Endodermal cell (in vitro differentiated cells): ENCODE measurements around the gene RGS14. TPM values are rescaled to one million over a fixed set of nuclear protein-coding genes. Genes with fewer than 3 reads are reported as not detected.

Experiments
- DNase-seq: peaks from one replicate; pipeline ENCODE4 v3.0.0-alpha.2; 2017
- H3K27ac ChIP-seq: 2 replicates; pipeline ENCODE4 v1.5.1; 2013; ENCODE audit warnings: mild to moderate bottlenecking, low read depth, low read length, moderate library complexity
- H3K27me3 ChIP-seq: 2 replicates; pipeline ENCODE4 v1.6.1; 2013; ENCODE audit warnings: mild to moderate bottlenecking, low read length, moderate library complexity; ENCODE audit not compliant: insufficient read depth, control insufficient read depth, poor library complexity, severe bottlenecking
- H3K36me3 ChIP-seq: 2 replicates; pipeline ENCODE4 v1.7.0; 2013; ENCODE audit warnings: mild to moderate bottlenecking, low read length, moderate library complexity; ENCODE audit not compliant: control insufficient read depth, insufficient read depth
- H3K4me1 ChIP-seq: one replicate; pipeline ENCODE4 v1.7.0; 2013; ENCODE audit warnings: low read length; ENCODE audit not compliant: control insufficient read depth, insufficient read depth
- H3K4me3 ChIP-seq: 2 replicates; pipeline ENCODE4 v1.5.1; 2013; ENCODE audit warnings: mild to moderate bottlenecking, low read length, moderate library complexity
- H3K9ac ChIP-seq: 2 replicates; pipeline ENCODE4 v1.6.1; 2013; ENCODE audit warnings: mild to moderate bottlenecking, low read length, moderate library complexity; ENCODE audit not compliant: poor library complexity, severe bottlenecking; ENCODE audit errors: extremely low read depth
- H3K9me3 ChIP-seq: 2 replicates; pipeline ENCODE4 v1.6.1; 2013; ENCODE audit warnings: mild to moderate bottlenecking, low read length, moderate library complexity; ENCODE audit not compliant: control insufficient read depth
- H3K27ac Mint-ChIP-seq: 2 replicates; pipeline ENCODE4 v1.8.0; 2020; ENCODE audit warnings: mixed read lengths
- H3K27me3 Mint-ChIP-seq: 2 replicates; pipeline ENCODE4 v1.8.0; 2021; ENCODE audit warnings: mild to moderate bottlenecking, mixed read lengths; ENCODE audit not compliant: insufficient read depth
- H3K36me3 Mint-ChIP-seq: 2 replicates; pipeline ENCODE4 v1.8.0; 2020; ENCODE audit warnings: low read depth, mixed read lengths
- H3K4me1 Mint-ChIP-seq: 2 replicates; pipeline ENCODE4 v1.8.0; 2020; ENCODE audit warnings: mixed read lengths
- H3K4me3 Mint-ChIP-seq: 2 replicates; pipeline ENCODE4 v1.8.0; 2020; ENCODE audit warnings: mild to moderate bottlenecking, moderate library complexity, mixed read lengths
- H3K9me3 Mint-ChIP-seq: 2 replicates; pipeline ENCODE4 v1.8.0; 2020; ENCODE audit warnings: mild to moderate bottlenecking, mixed read lengths
- WGBS, 2 experiments: methylation state at CpG; one replicate each; pipeline versions ENCODE4 v1.1.5 to v1.1.7; 2013; ENCODE audit warnings: missing lambda C conversion rate in 2 of 2, mixed read lengths in 1 of 2; ENCODE audit not compliant: insufficient coverage in 1 of 2, insufficient read length in 1 of 2; 5-methylcytosine and 5-hydroxymethylcytosine counted together
- total RNA-seq, 2 donors: library from RNA; stranded (reverse); fragmentation: NEBNext Ultra II Directional in 1 of 2; extraction: Animal tissue kit (Norgen Biotek cat#: 25700) in 1 of 2; gene quantifications; 2 replicates in 1 of 2; 3 replicates in 1 of 2; pipeline ENCODE4 v1.2.1, GENCODE V29; 2021
- TF ChIP-seq, protein P1 (sequence below): fragments of 200-600 bp; sonication (generic); conservative IDR thresholded peaks from 2 replicates; pipeline ENCODE4 v1.5.0; 2021; ENCODE audit warnings: antibody characterized with exemption, mild to moderate bottlenecking

Gene RGS14
- total RNA-seq, 2 donors from 2014 or later = 14.2 to 21.9 TPM

DNA sequence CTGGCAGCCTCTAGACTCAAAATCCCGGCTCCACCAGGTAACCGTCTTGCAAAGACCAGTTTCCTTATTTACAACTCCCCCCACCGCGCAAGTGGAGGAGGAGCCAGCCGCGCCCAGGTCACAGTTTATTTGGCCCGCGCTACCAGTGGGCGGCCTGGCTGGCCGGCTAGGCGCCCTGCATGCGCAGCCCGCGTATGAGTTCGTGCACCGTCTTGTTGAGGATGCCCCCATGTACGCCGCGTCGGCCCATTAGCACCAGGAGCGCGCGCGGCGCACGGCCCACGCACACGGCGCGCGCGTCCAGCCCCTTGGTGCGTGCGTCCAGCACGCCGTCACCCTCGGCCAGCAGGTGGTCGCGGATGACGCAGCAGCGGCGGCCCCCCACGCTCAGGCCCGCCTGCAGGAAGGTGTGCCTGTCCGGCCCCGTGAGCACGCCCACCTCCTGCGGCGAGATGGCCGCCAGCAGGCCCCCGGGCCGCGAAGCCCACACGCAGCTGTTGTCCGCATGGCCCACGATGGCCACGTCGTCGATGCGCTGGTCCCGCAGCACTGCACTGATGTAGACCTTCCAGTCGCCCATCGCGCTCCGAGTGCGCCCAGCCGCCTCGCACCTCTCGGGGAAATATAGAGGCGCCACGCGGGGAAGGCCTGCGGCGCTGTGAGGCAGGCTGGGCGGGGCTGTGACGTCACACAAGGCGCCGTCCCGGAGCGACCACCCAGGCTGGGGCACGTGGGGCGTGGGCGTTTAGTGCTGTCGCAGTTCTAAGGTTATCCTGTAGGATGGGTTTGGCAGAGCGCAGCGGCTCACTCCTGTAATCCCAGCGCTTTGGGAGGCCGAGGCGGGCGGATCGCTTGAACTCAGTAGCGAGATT is 42.5 kb downstream of the RGS14 start, which contains the start of gene PFN3:
TSS of gene PFN3 (minus strand) at position 665 of the 872 bp plus-strand sequence. CDS start at position 580, 85 bp downstream.
- Mint-ChIP-seq H3K27me3 (peaks cover 68% of the 10 kb centered on the region), H3K9me3 (no peaks in the 10 kb centered on the region), H3K27ac (no peak within 1 kb of the TSS), H3K4me1 (peaks cover 2% of the 10 kb centered on the region), H3K36me3 (no peaks in the 10 kb centered on the region), H3K4me3 (no peak within 1 kb of the TSS)
- Histone ChIP-seq H3K9ac (no peak within 1 kb of the TSS), H3K27me3 (peaks cover 57% of the 10 kb centered on the region), H3K9me3 (no peaks in the 10 kb centered on the region), H3K36me3 (no peaks in the 10 kb centered on the region), H3K27ac (no peak within 1 kb of the TSS), H3K4me3 (no peak within 1 kb of the TSS), H3K4me1 (no peaks in the 10 kb centered on the region)
- DNase-seq = no peak
- TF ChIP-seq, protein P1, sequence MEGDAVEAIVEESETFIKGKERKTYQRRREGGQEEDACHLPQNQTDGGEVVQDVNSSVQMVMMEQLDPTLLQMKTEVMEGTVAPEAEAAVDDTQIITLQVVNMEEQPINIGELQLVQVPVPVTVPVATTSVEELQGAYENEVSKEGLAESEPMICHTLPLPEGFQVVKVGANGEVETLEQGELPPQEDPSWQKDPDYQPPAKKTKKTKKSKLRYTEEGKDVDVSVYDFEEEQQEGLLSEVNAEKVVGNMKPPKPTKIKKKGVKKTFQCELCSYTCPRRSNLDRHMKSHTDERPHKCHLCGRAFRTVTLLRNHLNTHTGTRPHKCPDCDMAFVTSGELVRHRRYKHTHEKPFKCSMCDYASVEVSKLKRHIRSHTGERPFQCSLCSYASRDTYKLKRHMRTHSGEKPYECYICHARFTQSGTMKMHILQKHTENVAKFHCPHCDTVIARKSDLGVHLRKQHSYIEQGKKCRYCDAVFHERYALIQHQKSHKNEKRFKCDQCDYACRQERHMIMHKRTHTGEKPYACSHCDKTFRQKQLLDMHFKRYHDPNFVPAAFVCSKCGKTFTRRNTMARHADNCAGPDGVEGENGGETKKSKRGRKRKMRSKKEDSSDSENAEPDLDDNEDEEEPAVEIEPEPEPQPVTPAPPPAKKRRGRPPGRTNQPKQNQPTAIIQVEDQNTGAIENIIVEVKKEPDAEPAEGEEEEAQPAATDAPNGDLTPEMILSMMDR = peak; percentile 27
- 85% methylated on average over 80 to 92 of the region's 92 CpGs for WGBS, 2 experiments

GRCh38 chr5:177402271-177403043 is 44.7 kb downstream of the RGS14 start:
- no peak overlapping the region for H3K27ac Mint-ChIP-seq
- Histone ChIP-seq H3K27me3 (peaks cover 79% of the 10 kb centered on the region), H3K9me3 (no peaks in the 10 kb centered on the region), H3K9ac (no peak overlapping the region), H3K27ac (no peak overlapping the region), H3K4me1 (no peaks in the 10 kb centered on the region), H3K36me3 (no peaks in the 10 kb centered on the region), H3K4me3 (peak overlapping the region; percentile 64)
- H3K27me3 Mint-ChIP-seq = peaks cover 83% of the 10 kb centered on the region
- TF ChIP-seq, protein P1 = peak; percentile 80
- WGBS, 2 experiments = 15 to 20% methylated on average over 33 to 49 of the region's 49 CpGs
- DNase-seq = peak; percentile 95
- H3K4me1 Mint-ChIP-seq = peaks cover 2% of the 10 kb centered on the region
- H3K4me3 Mint-ChIP-seq = peak overlapping the region; percentile 54
- no peaks in the 10 kb centered on the region for H3K9me3 Mint-ChIP-seq
- no peaks in the 10 kb centered on the region for H3K36me3 Mint-ChIP-seq

DNA sequence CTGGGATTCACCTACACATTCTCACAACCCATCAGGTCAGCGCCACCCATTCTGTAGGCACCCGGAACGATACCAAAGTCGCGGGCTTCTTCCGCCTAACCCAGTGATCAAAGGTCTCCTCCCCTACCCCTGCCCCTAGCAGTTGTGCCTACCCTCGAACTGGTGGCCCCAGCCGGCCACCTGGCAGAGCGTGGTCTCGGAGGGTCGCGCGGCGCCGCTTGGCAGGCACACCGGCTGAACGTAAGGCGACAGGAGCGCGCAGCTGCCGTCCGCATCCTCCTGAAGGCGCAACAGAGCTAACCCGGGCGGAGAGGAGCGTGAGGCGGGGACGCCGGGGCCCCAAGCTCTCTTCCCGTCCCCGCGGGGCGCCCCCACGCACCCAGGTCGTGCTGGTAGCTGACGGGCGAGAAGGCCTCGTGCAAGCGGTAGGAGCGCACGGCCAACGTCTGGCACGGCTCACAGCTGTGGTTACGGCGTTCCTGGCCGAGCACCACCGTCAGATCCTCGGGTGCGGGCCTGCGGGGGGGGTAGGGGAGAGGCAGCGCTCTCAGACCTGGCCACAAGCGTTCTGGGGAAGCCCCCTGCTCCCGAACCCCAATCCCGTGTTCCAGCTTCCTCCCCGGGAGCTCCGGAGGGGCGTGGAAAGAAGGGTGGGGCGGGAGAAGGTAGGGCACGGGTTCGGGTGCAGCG is 45.5 kb downstream of the RGS14 start:
- 2 to 4% methylated on average over 16 to 61 of the region's 61 CpGs for WGBS, 2 experiments
- H3K27me3 Mint-ChIP-seq = peaks cover 85% of the 10 kb centered on the region
- H3K4me1 ChIP-seq = no peaks in the 10 kb centered on the region
- H3K36me3 ChIP-seq = no peaks in the 10 kb centered on the region
- peaks cover 2% of the 10 kb centered on the region for H3K4me1 Mint-ChIP-seq
- H3K4me3 Mint-ChIP-seq = peak overlapping the region; percentile 54
- peaks cover 85% of the 10 kb centered on the region for H3K27me3 ChIP-seq
- H3K27ac Mint-ChIP-seq = no peak overlapping the region
- no peaks in the 10 kb centered on the region for H3K9me3 Mint-ChIP-seq
- H3K27ac ChIP-seq = no peak overlapping the region
- peak; percentile 84 for DNase-seq
- H3K4me3 ChIP-seq = peak overlapping the region; percentile 64
- no peaks in the 10 kb centered on the region for H3K9me3 ChIP-seq
- H3K36me3 Mint-ChIP-seq = no peaks in the 10 kb centered on the region
- no peak overlapping the region for H3K9ac ChIP-seq
- TF ChIP-seq, protein P1 = no peak
